B cell (primary cell): ENCODE data around the gene CDC42BPA. TPM values are rescaled to one million over a fixed set of nuclear protein-coding genes. Genes with fewer than 3 reads are reported as not detected.

Experiments used
- ATAC-seq: fragments of 200-7000 bp; cut with Tn5 transposase; one replicate; pipeline ENCODE4 v1.10.0; 2021; ENCODE audit warnings: low read depth, mild to moderate bottlenecking, moderate number of reproducible peaks, moderate library complexity
- CTCF ChIA-PET: fragments of 350-600 bp; sonication (Branson Sonifier 250); formaldehyde crosslinking; loops from one replicate; lab custom pipeline; 2021; ENCODE audit warnings: antibody characterized with exemption, inconsistent platforms; lab: Charles Lee
- POLR2A ChIA-PET: fragments of 350-600 bp; sonication (Branson Sonifier 250); formaldehyde crosslinking; loops from one replicate; lab custom pipeline; 2021; ENCODE audit warnings: antibody characterized with exemption; lab: Charles Lee
- DNase-seq: peaks from one replicate; pipeline ENCODE4 v3.0.0; 2013
- H2AFZ ChIP-seq: 2 replicates; pipeline ENCODE4 v1.6.1; 2012; ENCODE audit warnings: mild to moderate bottlenecking, low read depth, low read length; ENCODE audit not compliant: insufficient read depth, poor library complexity, severe bottlenecking
- H3K27ac ChIP-seq, 2 donors: 1 replicate in 1 of 2; 2 replicates in 1 of 2; pipeline ENCODE4 v1.5.1; 2012 to 2013; ENCODE audit warnings: low read length in 2 of 2, mild to moderate bottlenecking in 2 of 2, moderate library complexity in 1 of 2
- H3K27me3 ChIP-seq, 4 experiments: fragments of 200-600 bp in 1 of 4; sonication (generic) in 1 of 4; replicated peaks in 1 of 4; 1 replicate in 2 of 4; 2 replicates in 2 of 4; pipeline versions ENCODE4 v1.6.1 to v1.7.0; 2013 to 2016; ENCODE audit warnings: low read length in 3 of 4, mild to moderate bottlenecking in 2 of 4, mixed read lengths in 1 of 4, moderate library complexity in 1 of 4; ENCODE audit not compliant: insufficient read depth in 4 of 4, control insufficient read depth in 3 of 4; ENCODE audit errors: control extremely low read depth in 1 of 4
- H3K36me3 ChIP-seq, 2 experiments: replicated peaks in 1 of 2; 1 replicate in 1 of 2; 2 replicates in 1 of 2; pipeline versions ENCODE4 v1.6.1 to v1.7.1; 2013; ENCODE audit warnings: low read length in 1 of 2; ENCODE audit not compliant: insufficient read depth in 2 of 2, control insufficient read depth in 1 of 2; ENCODE audit errors: control extremely low read depth in 1 of 2, extremely low read depth in 1 of 2
- H3K4me1 ChIP-seq, 2 donors: fragments of 200-600 bp in 1 of 2; sonication (generic) in 1 of 2; 1 replicate in 1 of 2; 2 replicates in 1 of 2; pipeline versions ENCODE4 v1.5.1 to v1.6.1; 2013 to 2017; ENCODE audit warnings: low read length in 2 of 2; ENCODE audit not compliant: control insufficient read depth in 2 of 2, insufficient read depth in 2 of 2
- H3K4me2 ChIP-seq: replicated peaks from 2 replicates; pipeline ENCODE3; 2012; ENCODE audit warnings: mild to moderate bottlenecking, low read depth, low read length; ENCODE audit not compliant: poor library complexity, severe bottlenecking
- H3K4me3 ChIP-seq, 5 experiments: fragments of 200-600 bp in 1 of 5; sonication (generic) in 1 of 5; 1 replicate in 3 of 5; 2 replicates in 2 of 5; pipeline versions ENCODE4 v1.5.1 to v1.7.0; 2011 to 2016; ENCODE audit warnings: low read length in 4 of 5, mild to moderate bottlenecking in 4 of 5, low read depth in 2 of 5, control low read depth in 1 of 5, moderate library complexity in 1 of 5; ENCODE audit not compliant: insufficient read depth in 1 of 5; ENCODE audit errors: control extremely low read depth in 1 of 5, extremely low read depth in 1 of 5
- H3K79me2 ChIP-seq: fragments of 200-600 bp; sonication (generic); one replicate; pipeline ENCODE4 v1.6.0; 2016; ENCODE audit warnings: low read length; ENCODE audit not compliant: control insufficient read depth, insufficient read depth
- H3K9ac ChIP-seq: fragments of 200-600 bp; sonication (generic); 2 replicates; pipeline ENCODE4 v1.6.1; 2017; ENCODE audit warnings: mild to moderate bottlenecking, low read length, moderate library complexity
- H3K9me3 ChIP-seq, 3 donors: one replicate each; pipeline versions ENCODE4 v1.6.1 to v1.7.1; 2013; ENCODE audit warnings: low read length in 2 of 3; ENCODE audit not compliant: control insufficient read depth in 2 of 3, insufficient read depth in 1 of 3; ENCODE audit errors: control extremely low read depth in 1 of 3
- H4K20me1 ChIP-seq: 2 replicates; pipeline ENCODE4 v1.6.0; 2012; ENCODE audit warnings: mild to moderate bottlenecking, low read length; ENCODE audit not compliant: insufficient read depth, control insufficient read depth, poor library complexity, severe bottlenecking
- H3K27ac Mint-ChIP-seq: one replicate; pipeline ENCODE4 v1.8.0; 2021; ENCODE audit warnings: mixed read lengths
- H3K27me3 Mint-ChIP-seq: one replicate; pipeline ENCODE4 v1.8.0; 2021; ENCODE audit warnings: mixed read lengths
- H3K4me1 Mint-ChIP-seq: one replicate; pipeline ENCODE4 v1.8.0; 2021; ENCODE audit warnings: mixed read lengths
- H3K4me3 Mint-ChIP-seq: one replicate; pipeline ENCODE4 v1.8.0; 2021; ENCODE audit warnings: mixed read lengths
- H3K9me3 Mint-ChIP-seq: one replicate; pipeline ENCODE4 v1.8.0; 2022; ENCODE audit warnings: mixed read lengths; ENCODE audit not compliant: insufficient read depth
- CTCF ChIP-seq: fragments of 200-600 bp; IDR thresholded peaks from one replicate; pipeline ENCODE4 v1.8.0; 2022; ENCODE audit warnings: antibody characterized with exemption, mild to moderate bottlenecking
- EZH2 ChIP-seq: IDR thresholded peaks from 2 replicates; pipeline ENCODE4 v1.6.1; 2012; ENCODE audit warnings: borderline replicate concordance, low read depth, mild to moderate bottlenecking, moderate library complexity, low read length; ENCODE audit not compliant: insufficient read depth, poor library complexity, severe bottlenecking
- WGBS: methylation state at CpG from one replicate; pipeline ENCODE4 v1.1.5; 2013; ENCODE audit warnings: missing lambda C conversion rate; ENCODE audit not compliant: insufficient coverage; 5-methylcytosine and 5-hydroxymethylcytosine counted together
- intact Hi-C: fragments of 100-400 bp; cut with micrococcal nuclease; formaldehyde crosslinking; loops from one replicate; pipeline ENCODE4 v1.10.0; 2022
- polyA plus RNA-seq: library from polyadenylated mRNA; depleted of rRNA; stranded (reverse); fragments of >200 nt; gene quantifications from 2 replicates; pipeline ENCODE4 v1.2.3, GENCODE V29; 2012
- total RNA-seq, 2 donors: library from RNA; stranded (reverse); fragments of 120-200 nt in 1 of 2; gene quantifications; 1 replicate in 1 of 2; 2 replicates in 1 of 2; pipeline versions ENCODE4 v1.2.3 to v1.2.4, GENCODE V29; 2013 to 2022

Gene CDC42BPA
- total and polyA plus RNA-seq, 2 donors (not counting 1 experiment from before 2014, with no cell fraction given) = 0.04 to 0.69 TPM

GRCh38 chr1:226943156-226943555, 375.1 kb downstream of the CDC42BPA start:
- Mint-ChIP-seq H3K9me3 (no peaks in the 10 kb centered on the region), H3K4me1 (peaks cover 70% of the 10 kb centered on the region), H3K27ac (no peak overlapping the region), H3K27me3 (no peaks in the 10 kb centered on the region), H3K4me3 (no peak overlapping the region)
- no peak overlapping the region for H3K4me3 ChIP-seq
- no peak overlapping the region for H2AFZ ChIP-seq
- H3K36me3 ChIP-seq = peaks cover 0 to under 1% of the 10 kb centered on the region in 2 experiments
- no peak for ATAC-seq
- peaks cover 0 to 5% (median 3%) of the 10 kb centered on the region in 3 donors for H3K9me3 ChIP-seq
- H3K9ac ChIP-seq = no peak overlapping the region
- H3K27ac ChIP-seq = no peak overlapping the region
- H4K20me1 ChIP-seq = peaks cover 75% of the 10 kb centered on the region
- TF ChIP-seq EZH2 (no peak), CTCF (no peak)
- H3K4me1 ChIP-seq = peaks cover 27 to 35% of the 10 kb centered on the region in 2 donors
- ChIA-PET POLR2A (no interaction called here), CTCF (no interaction called here)
- intact Hi-C loops = no loop called here
- H3K4me2 ChIP-seq = no peak overlapping the region
- WGBS = 96% methylated on average over 4 of the region's 5 CpGs
- peaks cover 81% of the 10 kb centered on the region for H3K79me2 ChIP-seq
- DNase-seq = no peak
- H3K27me3 ChIP-seq = no peaks in the 10 kb centered on the region

GRCh38 chr1:226942392-226942791, 375.9 kb downstream of the CDC42BPA start:
- H2AFZ ChIP-seq = no peak overlapping the region
- H4K20me1 ChIP-seq = peaks cover 67% of the 10 kb centered on the region
- H3K9ac ChIP-seq = no peak overlapping the region
- ChIA-PET CTCF (no interaction called here), POLR2A (no interaction called here)
- 79% methylated on average over 3 of the region's 3 CpGs for WGBS
- no peak for DNase-seq
- H3K27me3 ChIP-seq = no peaks in the 10 kb centered on the region
- H3K4me1 ChIP-seq = peaks cover 27 to 35% of the 10 kb centered on the region in 2 donors
- no peaks in the 10 kb centered on the region for H3K27me3 Mint-ChIP-seq
- no peaks in the 10 kb centered on the region for H3K36me3 ChIP-seq
- intact Hi-C loops = no loop called here
- H3K4me3 Mint-ChIP-seq = peak overlapping the region; percentile 95
- H3K4me2 ChIP-seq = peak overlapping the region; percentile 80
- H3K4me1 Mint-ChIP-seq = peaks cover 73% of the 10 kb centered on the region
- no peaks in the 10 kb centered on the region for H3K9me3 Mint-ChIP-seq
- no peak overlapping the region for H3K27ac ChIP-seq
- H3K79me2 ChIP-seq = peaks cover 73% of the 10 kb centered on the region
- TF ChIP-seq EZH2 (no peak), CTCF (no peak)
- no peak for ATAC-seq
- H3K9me3 ChIP-seq = no peaks in the 10 kb centered on the region
- no peak overlapping the region for H3K27ac Mint-ChIP-seq
- no peak overlapping the region for H3K4me3 ChIP-seq
